Measurements from ENCODE around the gene UBE2Q1. TPM values are rescaled to one million over a fixed set of nuclear protein-coding genes. Genes with fewer than 3 reads are reported as not detected.
A peak's percentile ranks its signal among the peaks of the same experiment; 100 is the strongest.

UBE2Q1 gene
- total and polyA plus RNA-seq, 10 donors, result 25.8 to 119 (median 67.8) TPM

GRCh38 chr1:154583773-154584172, 25.3 kb upstream of the UBE2Q1 start:
- H3K4me3 ChIP-seq, result no peak overlapping the region
- H3K27ac ChIP-seq, result peak overlapping the region in 5 of 8 donors; percentile 2 to 60 (median 13)
- peak in 1 of 3 donors; percentile 10 for TF ChIP-seq POLR2AphosphoS5 (IDR thresholded peaks at IDR 0.05)
- TF ChIP-seq POLR2A (IDR thresholded peaks at IDR 0.05), result no peak
- no peaks in the 10 kb centered on the region for H3K27me3 ChIP-seq (replicated peaks in 1 of 7)
- peaks cover 0 to 31% (median 16%) of the 10 kb centered on the region in 6 donors for H3K4me1 ChIP-seq
- H3K9me3 ChIP-seq, result no peaks in the 10 kb centered on the region
- intact Hi-C loops (cut with DNase I; ENCODE audit: low total_unique reads), result no loop called here
- no peak for DNase-seq
- peaks cover 4 to 100% (median 99%) of the 10 kb centered on the region in 6 donors for H3K36me3 ChIP-seq
- WGBS, 5 donors, result 55 to 81% (median 72%) methylated on average over 8 to 9 of the region's 9 CpGs

- intact Hi-C loops (cut with DNase I; ENCODE audit: low total_unique reads), result no loop called here
- no peak for TF ChIP-seq CTCF (IDR thresholded peaks at IDR 0.05 in 8 of 11, conservative IDR thresholded peaks at IDR 0.05 in 3 of 11)
- TF ChIP-seq POLR2A (IDR thresholded peaks at IDR 0.05), result no peak
- TF ChIP-seq POLR2AphosphoS5 (IDR thresholded peaks at IDR 0.05), result no peak
- Histone ChIP-seq H3K27me3 (replicated peaks in 1 of 7) (no peaks in the 10 kb centered on the region), H3K27ac (peak overlapping the region in 2 of 8 donors; percentile 40 to 60), H3K4me3 (no peak overlapping the region), H3K4me1 (peaks cover under 1 to 40% (median 22%) of the 10 kb centered on the region in 6 donors), H3K9me3 (no peaks in the 10 kb centered on the region), H3K36me3 (peaks cover 3 to 100% (median 94%) of the 10 kb centered on the region in 6 donors)
- DNase-seq, result no peak
- WGBS, 5 donors, result 78 to 92% (median 90%) methylated on average over 6 of the region's 6 CpGs
These were observed 24.4 kb upstream of the UBE2Q1 start for GRCh38 chr1:154582885-154583284.

GRCh38 chr1:154581766-154582165, 23.3 kb upstream of the UBE2Q1 start:
- DNase-seq, result no peak
- Histone ChIP-seq H3K4me3 (no peak overlapping the region), H3K27me3 (replicated peaks in 1 of 7) (no peaks in the 10 kb centered on the region), H3K9me3 (no peaks in the 10 kb centered on the region), H3K36me3 (peaks cover 0 to 97% (median 83%) of the 10 kb centered on the region in 6 donors), H3K4me1 (peaks cover 4 to 52% (median 29%) of the 10 kb centered on the region in 6 donors), H3K27ac (no peak overlapping the region)
- no peak for TF ChIP-seq CTCF (IDR thresholded peaks at IDR 0.05 in 8 of 11, conservative IDR thresholded peaks at IDR 0.05 in 3 of 11)
- no peak for TF ChIP-seq POLR2AphosphoS5 (IDR thresholded peaks at IDR 0.05)
- no peak for TF ChIP-seq POLR2A (IDR thresholded peaks at IDR 0.05)
- intact Hi-C loops (cut with DNase I; ENCODE audit: low total_unique reads), result no loop called here
- WGBS, 5 donors, result 70 to 90% (median 71%) methylated on average over 3 of the region's 3 CpGs

- H3K9me3 ChIP-seq, result no peaks in the 10 kb centered on the region
- H3K36me3 ChIP-seq, result peaks cover 0 to 73% (median 59%) of the 10 kb centered on the region in 6 donors
- H3K4me3 ChIP-seq, result no peak overlapping the region
- H3K4me1 ChIP-seq, result peaks cover 4 to 44% (median 24%) of the 10 kb centered on the region in 6 donors
- WGBS, 5 donors, result 86 to 87% (median 86%) methylated on average over 7 to 8 of the region's 8 CpGs
- DNase-seq, result no peak
- H3K27me3 ChIP-seq (replicated peaks in 1 of 7), result no peaks in the 10 kb centered on the region
- intact Hi-C loops (cut with DNase I; ENCODE audit: low total_unique reads), result no loop called here
- TF ChIP-seq POLR2A (IDR thresholded peaks at IDR 0.05) (no peak), CTCF (IDR thresholded peaks at IDR 0.05 in 8 of 11, conservative IDR thresholded peaks at IDR 0.05 in 3 of 11) (no peak), POLR2AphosphoS5 (IDR thresholded peaks at IDR 0.05) (no peak)
- peak overlapping the region in 2 of 8 donors; percentile 57 to 67 for H3K27ac ChIP-seq
These were observed 20.9 kb upstream of the UBE2Q1 start for GRCh38 chr1:154579374-154579773.
